Activated naive CD8-positive, alpha-beta T cell treated with anti-CD3 and anti-CD28 coated beads, Interleukin-2, amount 50 U/mL, for 16 hours (primary cell): Measurements from ENCODE around the gene GANAB.
A peak's percentile ranks its signal among the peaks of the same experiment; 100 is the strongest.
"Not testable (repeated sequence)": the region's sequence is repeated elsewhere in the genome, so short reads cannot be mapped to it uniquely, and the experiment has no call there.

Experiments used
- DNase-seq: peaks from one replicate; pipeline ENCODE4 v3.0.0-alpha.2; 2020; ENCODE audit warnings: low read depth, low spot score

GANAB gene

GRCh38 chr11:62601372-62602140 is 44.9 kb downstream of the GANAB start, which contains the start of gene MTA2:
MTA2 (minus strand) TSS chr11:62601865; CDS start chr11:62601450, 415 bp downstream.
- DNase-seq: peak; percentile 98

GRCh38 chr11:62601122-62601371 is 45.4 kb downstream of the GANAB start:
- DNase-seq: no peak

DNA sequence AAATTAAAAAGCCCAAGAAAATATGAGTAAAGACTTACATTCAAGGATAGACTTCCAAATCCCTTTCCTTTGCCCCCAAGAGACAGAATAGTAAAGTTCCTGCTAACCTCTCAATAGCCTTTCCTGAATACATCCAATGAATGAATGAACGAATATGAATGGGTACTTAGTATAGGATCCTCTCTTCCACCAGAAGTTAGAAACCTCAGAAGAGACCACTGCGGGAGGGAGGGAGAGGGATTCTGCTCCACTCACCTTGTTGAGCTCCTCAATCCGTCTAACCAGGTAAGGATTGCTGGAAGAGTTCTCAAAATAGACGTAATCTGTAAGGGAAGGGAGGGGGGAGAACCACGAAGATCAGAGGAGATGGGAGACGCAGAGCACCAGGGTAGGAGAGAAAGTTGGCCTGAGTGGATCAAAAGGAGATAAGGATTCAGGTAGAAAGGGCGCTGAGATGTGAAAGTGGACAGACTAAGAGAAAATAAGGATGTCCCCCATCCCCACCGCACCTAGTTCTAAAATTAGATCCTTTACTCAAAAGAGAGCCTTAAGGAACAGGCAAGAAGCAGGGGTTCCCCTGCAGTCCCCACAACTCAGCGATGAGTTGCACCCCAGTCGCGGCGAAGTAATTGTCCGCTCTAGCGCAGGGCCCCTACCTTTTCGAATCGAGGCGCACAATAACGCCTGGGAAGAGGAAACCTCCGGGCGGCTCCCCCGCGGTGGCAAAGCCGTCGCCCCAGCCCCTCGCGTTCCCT is 45.9 kb downstream of the GANAB start:
- no peak for DNase-seq

DNA sequence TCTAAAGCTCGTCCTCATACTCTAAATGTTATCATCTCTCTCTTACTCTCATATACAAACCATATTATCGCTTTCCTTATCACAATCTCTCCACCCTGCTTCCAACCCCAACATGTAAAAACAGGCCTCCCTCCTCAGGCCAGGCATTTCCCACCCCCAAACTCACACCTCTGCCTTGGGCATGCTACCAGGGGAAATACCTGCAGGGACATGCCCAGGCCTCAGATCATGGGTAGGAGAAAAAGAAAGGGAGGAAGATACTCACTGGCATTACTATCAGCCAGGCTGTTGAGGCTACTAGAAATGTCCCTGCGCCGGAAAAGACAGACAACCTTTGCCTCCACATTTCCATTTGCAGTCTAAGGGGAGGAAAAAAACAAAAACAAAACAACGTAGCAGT is 46.5 kb downstream of the GANAB start:
- no peak for DNase-seq

DNA sequence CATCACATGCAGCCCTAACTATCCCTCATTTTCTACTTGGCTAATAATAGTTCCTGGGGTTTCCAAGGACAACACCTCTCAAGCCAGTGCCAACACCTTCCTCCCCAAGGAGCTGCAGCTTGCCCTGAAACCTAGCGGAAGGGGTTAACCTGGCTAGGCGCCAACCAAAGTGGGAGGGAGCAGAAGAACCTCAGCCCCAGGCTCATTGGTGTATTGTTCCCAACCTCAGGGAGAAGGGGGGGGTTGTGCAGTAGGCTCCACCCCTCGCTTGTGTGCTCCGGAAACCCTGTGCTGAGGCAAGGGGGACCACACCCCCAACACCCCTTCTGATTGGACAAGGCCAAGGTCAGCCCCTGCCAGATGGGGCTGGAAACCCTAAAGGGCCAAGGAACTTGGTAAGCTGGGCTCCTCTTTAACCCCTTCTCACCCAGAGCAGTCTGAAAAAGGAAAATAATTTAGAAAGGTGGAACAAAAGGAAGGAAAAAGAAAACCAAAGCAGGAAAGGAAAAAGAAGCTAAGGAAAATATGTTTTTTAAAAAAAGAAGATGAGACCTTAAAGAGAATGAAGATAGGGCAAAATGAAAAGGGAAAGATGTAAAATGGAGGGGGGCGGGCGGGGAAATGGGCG is 47.2 kb downstream of the GANAB start:
- DNase-seq: peak; percentile 88

DNA sequence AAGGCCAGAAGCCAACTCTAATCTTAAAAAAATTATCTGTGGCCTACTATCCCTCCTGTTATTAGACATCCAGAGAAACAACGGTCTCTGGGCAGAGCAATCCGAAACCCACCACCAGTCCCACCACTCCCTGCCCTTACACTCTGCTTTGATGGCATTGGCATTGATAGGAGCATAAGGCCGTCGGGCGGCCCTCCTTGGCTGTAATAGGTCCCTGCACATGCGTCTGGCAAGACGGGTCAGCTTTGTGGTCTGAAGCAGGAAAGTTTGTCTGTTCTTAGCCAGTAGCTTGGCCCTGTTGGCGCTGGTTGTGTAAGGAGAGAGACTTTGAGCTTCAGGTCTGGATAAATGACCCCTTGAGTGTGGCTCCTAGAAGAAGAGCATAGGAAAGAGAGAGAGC is 51.3 kb downstream of the GANAB start:
- DNase-seq: no peak

DNA sequence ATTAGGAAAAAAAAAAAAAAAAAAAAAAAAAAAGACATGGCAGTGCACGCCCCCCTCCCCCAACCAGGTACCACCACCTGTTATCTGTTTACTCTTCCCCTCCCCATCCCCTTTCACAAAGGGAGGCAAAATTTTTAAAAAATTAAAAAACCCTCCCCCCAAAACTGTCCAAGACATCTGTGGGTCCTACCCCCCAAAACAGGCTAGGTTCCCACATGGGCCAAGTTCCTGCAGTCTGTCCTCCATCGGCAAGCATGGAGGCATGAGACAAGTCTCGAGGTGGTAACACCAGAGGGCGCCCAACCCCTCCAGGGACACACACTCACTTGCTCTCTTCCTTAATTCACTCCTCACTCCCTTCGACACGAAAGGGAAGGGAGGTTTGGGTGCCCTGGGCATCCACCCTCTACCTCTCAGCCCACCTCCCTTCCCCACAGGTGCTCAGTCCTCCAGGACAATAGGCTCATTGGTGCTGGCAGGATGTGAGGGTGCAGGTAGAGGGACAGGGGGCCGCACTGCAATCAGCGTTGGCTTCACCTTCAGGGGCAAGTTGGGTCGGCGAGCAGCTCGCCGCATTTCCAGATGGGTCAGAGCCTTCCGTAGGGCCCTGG is 52.9 kb downstream of the GANAB start:
- no peak for DNase-seq

GRCh38 chr11:62592989-62593421 is 53.4 kb downstream of the GANAB start:
- DNase-seq: no peak

- DNase-seq: no peak
Observed at GRCh38 chr11:62592146-62592815, 54.1 kb downstream of the GANAB start.

DNA sequence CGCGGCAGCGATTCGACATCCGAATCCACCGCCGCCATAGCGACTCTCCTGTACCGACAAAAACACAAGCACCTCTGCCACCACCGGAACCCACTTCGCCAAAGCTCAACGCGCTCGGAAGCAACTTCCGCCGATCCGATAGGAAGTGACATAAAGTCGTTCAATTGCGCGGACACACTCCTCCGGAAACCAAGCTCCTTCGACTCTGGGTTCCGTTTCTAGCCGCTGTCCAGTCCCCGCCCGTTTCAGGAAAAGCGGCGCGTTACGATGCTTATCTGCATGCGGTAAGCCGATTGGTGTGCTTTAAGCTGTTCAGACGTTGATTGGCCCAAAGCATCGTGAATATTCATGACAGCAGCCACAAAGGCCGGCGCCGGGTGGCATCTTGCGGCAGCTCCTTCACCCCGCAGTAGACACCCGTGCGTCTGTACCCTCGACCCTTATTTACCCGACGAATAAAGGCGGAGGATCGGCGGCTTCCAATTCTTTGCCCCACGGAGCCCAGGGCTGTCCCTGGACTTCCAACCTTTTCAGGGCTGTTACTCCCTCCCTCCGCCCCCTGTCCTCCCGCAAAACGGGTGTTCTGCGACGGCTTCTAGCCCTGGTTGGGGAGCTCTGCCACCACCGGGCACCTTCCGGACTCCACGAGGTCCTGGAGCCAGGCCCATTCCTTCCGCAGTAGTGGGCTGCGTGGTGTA is 54.8 kb downstream of the GANAB start, which contains the start of gene TUT1:
Gene TUT1 (minus strand): TSS at position 76 of the 698 bp plus-strand sequence. CDS start 38 bp downstream, at position 38.
- peak; percentile 87 for DNase-seq

DNA sequence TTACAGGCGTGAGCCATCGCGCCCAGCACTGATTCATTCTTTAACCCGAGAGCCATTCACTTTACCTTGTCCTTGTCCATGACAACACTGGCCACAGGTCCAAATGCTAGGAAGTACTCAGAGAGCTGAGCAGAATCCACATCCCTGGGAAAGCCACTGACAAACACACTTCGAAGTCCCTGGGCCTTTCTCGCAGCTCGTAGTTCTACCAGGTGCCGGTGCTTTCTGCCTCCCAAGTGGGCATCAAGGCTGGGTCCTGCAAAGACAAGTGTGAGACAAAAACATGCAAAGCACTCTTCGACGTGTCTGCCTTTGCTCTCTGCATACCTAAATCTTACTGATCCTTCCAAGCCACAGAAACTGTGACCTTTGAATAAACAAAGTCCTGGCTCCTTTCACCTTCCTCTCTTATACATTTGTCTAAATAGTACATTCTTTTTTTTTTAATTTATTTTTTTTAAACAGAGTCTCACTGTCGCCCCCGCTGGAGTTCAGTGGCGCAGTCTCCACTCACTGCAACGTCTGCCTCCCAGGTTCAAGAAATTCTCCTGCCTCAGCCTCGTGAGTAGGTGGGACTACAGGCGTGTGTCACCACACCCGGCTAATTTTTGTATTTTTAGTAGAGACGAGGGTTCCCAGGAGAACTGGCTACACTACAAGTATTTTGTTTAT is 57.3 kb downstream of the GANAB start:
- DNase-seq: no peak

GRCh38 chr11:62585356-62585755 is 61.1 kb downstream of the GANAB start:
- not testable (repeated sequence) for DNase-seq

- not testable (repeated sequence) for DNase-seq
Observed at GRCh38 chr11:62581735-62582134, 64.7 kb downstream of the GANAB start.

GRCh38 chr11:62580959-62581715 is 65.3 kb downstream of the GANAB start:
- DNase-seq: no peak

DNA sequence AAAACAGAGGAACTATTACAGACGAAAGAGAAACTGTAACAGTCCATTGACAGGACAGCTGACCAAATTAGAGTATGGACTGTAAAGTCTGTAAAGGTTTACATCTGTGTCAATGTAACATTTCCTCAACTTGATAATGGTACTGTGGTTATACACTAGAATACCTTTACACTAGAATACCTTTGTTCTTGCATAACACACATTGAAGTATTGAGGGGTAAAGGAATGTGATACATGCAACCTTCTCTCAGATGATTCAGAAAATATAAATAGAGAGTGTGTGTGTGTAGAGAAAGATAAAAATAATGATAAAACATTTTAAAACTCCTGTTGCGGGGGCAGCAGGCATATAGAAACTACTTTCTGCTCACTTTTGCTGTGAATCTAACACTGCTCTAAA is 67.2 kb downstream of the GANAB start:
- DNase-seq: no peak

DNA sequence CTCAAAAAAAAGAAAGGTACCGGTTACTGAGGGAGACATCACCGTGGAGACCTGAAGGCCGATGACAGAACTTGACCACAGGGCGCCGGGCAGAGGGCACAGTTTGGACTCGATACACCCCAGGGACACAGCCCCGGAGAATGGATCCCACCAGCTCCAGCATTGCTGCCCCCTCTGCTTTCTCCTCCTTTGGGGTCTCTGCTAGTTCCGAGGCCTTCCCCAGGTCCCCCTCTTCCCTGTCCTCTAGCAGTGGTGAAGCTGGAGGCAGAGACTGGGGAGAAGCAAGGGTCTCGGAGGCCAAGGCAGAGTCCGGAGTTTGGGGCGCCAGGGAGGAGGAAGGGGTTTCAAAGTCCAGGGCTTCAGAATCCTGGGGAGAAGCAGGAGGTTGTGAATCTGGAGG is 67.9 kb downstream of the GANAB start:
- DNase-seq: no peak

- no peak for DNase-seq
Observed at GRCh38 chr11:62577046-62577714, 69.2 kb downstream of the GANAB start.

DNA sequence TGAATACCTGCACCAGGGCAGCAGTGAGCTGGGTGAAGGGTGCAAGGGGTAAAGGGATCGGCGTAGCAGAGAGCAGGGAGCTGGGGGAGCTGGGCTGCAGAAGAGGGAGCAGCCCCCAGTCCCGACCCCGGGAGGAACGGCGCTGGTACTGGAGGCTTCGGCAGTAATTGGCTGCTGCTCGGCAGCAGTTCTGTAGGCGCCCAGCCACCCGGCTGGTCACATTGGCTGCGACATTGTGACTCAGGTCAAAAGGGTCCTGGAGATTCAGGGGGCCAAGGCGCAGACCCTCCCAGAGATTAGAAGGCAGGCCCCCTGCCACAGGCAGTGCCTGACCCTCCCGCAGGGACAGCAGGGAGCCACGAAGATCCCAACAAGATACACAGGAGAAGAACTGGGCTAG is 70.6 kb downstream of the GANAB start:
- DNase-seq: no peak

DNA sequence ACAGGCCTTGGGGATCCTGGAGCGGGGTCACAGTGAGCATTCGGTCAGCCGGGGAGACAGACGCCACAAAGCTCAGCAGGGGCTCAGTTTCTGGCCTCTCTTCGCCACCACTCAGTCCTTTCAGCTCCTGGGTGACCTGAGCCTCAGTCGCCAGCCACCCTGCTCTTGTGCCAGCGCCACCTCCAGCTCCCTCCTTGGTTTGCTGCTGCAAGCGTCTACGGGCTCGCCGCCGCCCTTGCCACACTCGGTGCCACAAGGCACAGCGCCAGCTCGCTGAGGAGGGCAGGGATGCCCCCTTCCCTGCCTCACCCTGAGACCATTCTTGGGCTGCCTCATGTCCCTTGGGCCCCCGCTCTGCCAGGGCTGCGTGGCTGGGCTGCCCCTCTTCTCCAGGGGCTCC is 71.3 kb downstream of the GANAB start:
- DNase-seq: no peak
